SK-N-SH (cell line): ENCODE data around the gene POLA2. TPM values are rescaled to one million over a fixed set of nuclear protein-coding genes. Genes with fewer than 3 reads are reported as not detected.

Source experiments
- CTCF ChIA-PET: fragments of 300-600, 350-600 bp; formaldehyde crosslinking; extraction: SDS; loops from one replicate; lab custom pipeline; 2021; lab: Yijun Ruan, JAX
- POLR2A ChIA-PET: fragments of 350-600 bp; sonication (Branson Sonifier 250); formaldehyde crosslinking; extraction: SDS; loops from one replicate; lab custom pipeline; 2020; ENCODE audit warnings: antibody characterized with exemption, inconsistent platforms; lab: Yijun Ruan, JAX
- DNase-seq: peaks from one replicate; pipeline ENCODE4 v3.0.0; 2012
- H2AFZ ChIP-seq: fragments of 200-600 bp; sonication (generic); 2 replicates; pipeline ENCODE4 v1.8.1; 2016; ENCODE audit warnings: antibody characterized with exemption, mild to moderate bottlenecking, low read depth
- H3F3A ChIP-seq: fragments of 200-600 bp; sonication (generic); replicated peaks from 2 replicates; pipeline ENCODE3; 2016; ENCODE audit warnings: antibody characterized with exemption, mild to moderate bottlenecking; ENCODE audit not compliant: insufficient read depth
- H3K27ac ChIP-seq, 2 experiments: fragments of 200-500 bp in 1 of 2; fragments of 200-600 bp in 1 of 2; sonication (Bioruptor generic) in 1 of 2; sonication (generic), shearing (Covaris generic) in 1 of 2; 2 replicates each; pipeline versions ENCODE4 v1.5.1 to v1.6.1; 2014 to 2016; ENCODE audit warnings: low read depth in 2 of 2, inconsistent platforms in 1 of 2, low read length in 1 of 2, mild to moderate bottlenecking in 1 of 2, mixed read lengths in 1 of 2
- H3K27me3 ChIP-seq: fragments of 200-600 bp; sonication (generic), shearing (Covaris generic); 2 replicates; pipeline ENCODE4 v1.6.1; 2016; ENCODE audit warnings: mixed run types; ENCODE audit not compliant: insufficient read depth
- H3K36me3 ChIP-seq, 2 experiments: fragments of 200-500 bp in 1 of 2; fragments of 200-600 bp in 1 of 2; sonication (Bioruptor generic) in 1 of 2; sonication (generic) in 1 of 2; replicated peaks in 1 of 2; 2 replicates each; pipeline versions ENCODE3 to v1.5.1; 2014 to 2016; ENCODE audit warnings: low read length in 1 of 2, mild to moderate bottlenecking in 1 of 2; ENCODE audit not compliant: insufficient read depth in 2 of 2, control insufficient read depth in 1 of 2
- H3K4me1 ChIP-seq, 2 experiments: fragments of 200-500 bp in 1 of 2; fragments of 200-600 bp in 1 of 2; sonication (Bioruptor generic) in 1 of 2; sonication (generic), shearing (Covaris generic) in 1 of 2; 2 replicates each; pipeline versions ENCODE4 v1.5.1 to v1.6.1; 2014 to 2016; ENCODE audit warnings: low read depth in 1 of 2, low read length in 1 of 2, mixed run types in 1 of 2; ENCODE audit not compliant: insufficient read depth in 2 of 2, control insufficient read depth in 1 of 2
- H3K4me2 ChIP-seq: fragments of 200-600 bp; sonication (generic), shearing (Covaris generic); 2 replicates; pipeline ENCODE4 v1.6.1; 2017; ENCODE audit warnings: mixed run types
- H3K4me3 ChIP-seq, 2 experiments: fragments of 200-500 bp in 1 of 2; fragments of 200-600 bp in 1 of 2; sonication (Bioruptor generic) in 1 of 2; sonication (generic), shearing (Covaris generic) in 1 of 2; 2 replicates each; pipeline versions ENCODE4 v1.5.1 to v1.8.1; 2014 to 2016; ENCODE audit warnings: low read depth in 2 of 2, inconsistent platforms in 1 of 2, low read length in 1 of 2, mild to moderate bottlenecking in 1 of 2, mixed read lengths in 1 of 2, moderate library complexity in 1 of 2
- H3K79me2 ChIP-seq: fragments of 200-600 bp; sonication (generic); 2 replicates; pipeline ENCODE4 v1.8.1; 2017; ENCODE audit warnings: mild to moderate bottlenecking; ENCODE audit not compliant: insufficient read depth
- H3K9ac ChIP-seq: fragments of 200-600 bp; sonication (generic); 2 replicates; pipeline ENCODE4 v1.6.1; 2017; ENCODE audit warnings: mixed run types
- H3K9me2 ChIP-seq: fragments of 200-600 bp; sonication (generic); 2 replicates; pipeline ENCODE4 v1.6.1; 2017; ENCODE audit warnings: mixed run types
- H3K9me3 ChIP-seq: fragments of 200-600 bp; sonication (generic); 2 replicates; pipeline ENCODE4 v1.6.1; 2017; ENCODE audit warnings: mixed run types, mild to moderate bottlenecking, moderate library complexity
- H4K20me1 ChIP-seq: fragments of 200-600 bp; sonication (generic); 2 replicates; pipeline ENCODE4 v1.6.1; 2017; ENCODE audit warnings: mild to moderate bottlenecking, mixed run types; ENCODE audit not compliant: insufficient read depth
- CHD2 ChIP-seq: fragments of 150-350 bp; IDR thresholded peaks from 2 replicates; pipeline ENCODE4 v1.6.1; 2018; ENCODE audit warnings: low read length; ENCODE audit not compliant: partially characterized antibody
- FOSL2 ChIP-seq: IDR thresholded peaks from 2 replicates; pipeline ENCODE4 v1.4.0; 2012; ENCODE audit warnings: low read depth, mild to moderate bottlenecking, moderate library complexity, borderline replicate concordance
- FOXM1 ChIP-seq: IDR thresholded peaks from 2 replicates; pipeline ENCODE4 v1.4.0; 2012; ENCODE audit warnings: low read depth, mild to moderate bottlenecking
- JUND ChIP-seq: IDR thresholded peaks from 2 replicates; pipeline ENCODE4 v1.4.0; 2012
- MEF2A ChIP-seq: IDR thresholded peaks from 2 replicates; pipeline ENCODE4 v1.4.0; 2012; ENCODE audit warnings: low read depth, borderline replicate concordance
- MXI1 ChIP-seq: IDR thresholded peaks from 2 replicates; pipeline ENCODE4 v1.6.1; 2012; ENCODE audit warnings: mild to moderate bottlenecking, low read depth, low read length, improper control_type of control experiment
- NFIC ChIP-seq: IDR thresholded peaks from 2 replicates; pipeline ENCODE4 v1.4.0; 2012; ENCODE audit warnings: borderline replicate concordance
- RCOR1 ChIP-seq: fragments of 150-350 bp; IDR thresholded peaks from 2 replicates; pipeline ENCODE4 v1.6.1; 2017; ENCODE audit warnings: antibody characterized with exemption, low read length
- RFX5 ChIP-seq: IDR thresholded peaks from 2 replicates; pipeline ENCODE4 v1.6.1; 2012; ENCODE audit warnings: mild to moderate bottlenecking, improper control_type of control experiment, low read length
- SMC3 ChIP-seq: IDR thresholded peaks from 2 replicates; pipeline ENCODE4 v1.6.1; 2012; ENCODE audit warnings: low read depth, low read length, improper control_type of control experiment
- TEAD4 ChIP-seq: IDR thresholded peaks from 2 replicates; pipeline ENCODE4 v1.4.0; 2012; ENCODE audit warnings: mild to moderate bottlenecking, borderline replicate concordance; ENCODE audit not compliant: insufficient read depth
- WGBS: methylation state at CpG from one replicate; pipeline ENCODE4 v1.1.6; 2017; ENCODE audit warnings: low lambda C conversion rate; 5-methylcytosine and 5-hydroxymethylcytosine counted together
- polyA plus RNA-seq, 3 experiments: library from polyadenylated mRNA; depleted of rRNA; stranded (reverse); fragments of >200 nt; gene quantifications; 2 replicates each; pipeline ENCODE4 v1.2.3, GENCODE V29; 2012
- TF ChIP-seq, protein P1 (sequence below): IDR thresholded peaks from 2 replicates; pipeline ENCODE4; 2012
- TF ChIP-seq, protein P2 (sequence below): IDR thresholded peaks from 2 replicates; pipeline ENCODE4 v1.4.0; 2012; ENCODE audit warnings: low read depth, borderline replicate concordance
- TF ChIP-seq, protein P3 (sequence below): fragments of 200-600 bp; sonication (generic); IDR thresholded peaks from 2 replicates; pipeline ENCODE4 v1.6.1; 2017; ENCODE audit warnings: antibody characterized with exemption, mild to moderate bottlenecking, moderate library complexity

Gene POLA2
- polyA plus RNA-seq, 1 of the 3 experiments (the other 2 are of a cell fraction), result 18.4 TPM

DNA sequence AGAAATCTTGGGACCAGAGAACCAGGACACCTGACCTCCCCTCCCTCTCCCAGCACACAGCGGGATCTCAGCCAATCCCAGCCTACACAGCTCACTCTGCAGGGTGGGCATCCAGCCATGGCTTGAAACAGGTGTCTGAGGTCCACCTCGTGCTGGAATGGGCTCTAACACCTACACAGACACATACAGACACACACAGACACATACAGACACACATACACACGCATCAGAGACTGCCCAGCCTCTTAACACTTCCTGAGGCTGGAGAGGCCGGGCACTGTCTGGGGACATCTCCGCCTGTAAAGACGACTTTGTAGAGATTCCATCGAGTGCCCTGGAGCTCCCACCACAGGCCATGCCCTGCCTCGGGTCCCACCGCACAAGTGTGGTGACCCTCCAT, 43.3 kb upstream of the POLA2 start:
- POLR2A ChIA-PET, result no interaction called here
- CTCF ChIA-PET, result interaction anchor here (0.6 to 1.7 kb wide), 7 partner anchors 10 to 108 kb away, joined by 3 to 7 read pairs (median 3); no protein-coding TSS in a partner anchor
- no peak for DNase-seq

DNA sequence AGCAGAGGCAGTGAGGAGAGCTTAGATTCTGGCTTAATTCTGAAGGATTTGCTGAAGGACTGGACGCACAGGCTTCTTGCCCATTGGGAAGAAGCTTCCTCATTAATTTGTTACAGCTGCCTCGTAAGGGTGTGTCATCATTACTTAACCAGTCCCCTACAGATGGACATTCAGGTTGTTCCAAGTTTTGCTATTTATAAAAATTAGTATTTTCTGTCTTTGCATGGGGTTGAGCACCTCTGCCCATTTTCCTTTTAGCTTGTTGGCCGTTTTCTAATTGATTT, 41.9 kb upstream of the POLA2 start:
- POLR2A ChIA-PET, result interaction anchor here (1.0 kb wide), 1 partner anchor 55 kb away, joined by 4 read pairs; no protein-coding TSS in a partner anchor
- DNase-seq, result no peak
- Histone ChIP-seq H3K4me1 (peaks cover 2 to 5% of the 10 kb centered on the region in 2 experiments; a peak in 2 of 4 replicates), H4K20me1 (no peaks in the 10 kb centered on the region), H3K9me2 (no peaks in the 10 kb centered on the region), H3K9ac (no peak overlapping the region), H2AFZ (no peak overlapping the region), H3K27me3 (no peaks in the 10 kb centered on the region), H3K79me2 (no peaks in the 10 kb centered on the region), H3K4me3 (no peak overlapping the region), H3K9me3 (no peaks in the 10 kb centered on the region), H3F3A (peaks cover 3% of the 10 kb centered on the region), H3K4me2 (no peak overlapping the region), H3K36me3 (no peaks in the 10 kb centered on the region), H3K27ac (no peak overlapping the region)
- 85% methylated on average over 3 of the region's 3 CpGs for WGBS
- CTCF ChIA-PET, result interaction anchor here (0.7 to 6.9 kb wide), 7 partner anchors 9 to 110 kb away, joined by 3 to 42 read pairs (median 5); no protein-coding TSS in a partner anchor
- TF ChIP-seq FOXM1 (no peak), NFIC (no peak)

More for the DNA sequence above, 43.3 kb upstream of the POLA2 start:
- Histone ChIP-seq H3K36me3 (no peaks in the 10 kb centered on the region), H3K27me3 (no peaks in the 10 kb centered on the region), H3F3A (peaks cover 3% of the 10 kb centered on the region), H3K4me3 (no peak overlapping the region), H3K9me2 (no peaks in the 10 kb centered on the region), H3K9me3 (no peaks in the 10 kb centered on the region), H3K4me1 (peaks cover 0 to 5% of the 10 kb centered on the region in 2 experiments; a peak in 1 of 4 replicates), H3K79me2 (no peaks in the 10 kb centered on the region), H3K9ac (no peak overlapping the region), H2AFZ (no peak overlapping the region), H3K27ac (no peak overlapping the region), H3K4me2 (no peak overlapping the region), H4K20me1 (no peaks in the 10 kb centered on the region)
- no peak for TF ChIP-seq RCOR1
- no peak for TF ChIP-seq TEAD4
- no peak for TF ChIP-seq CHD2
- TF ChIP-seq RFX5, result no peak
- TF ChIP-seq JUND, result no peak
- TF ChIP-seq, protein P1, sequence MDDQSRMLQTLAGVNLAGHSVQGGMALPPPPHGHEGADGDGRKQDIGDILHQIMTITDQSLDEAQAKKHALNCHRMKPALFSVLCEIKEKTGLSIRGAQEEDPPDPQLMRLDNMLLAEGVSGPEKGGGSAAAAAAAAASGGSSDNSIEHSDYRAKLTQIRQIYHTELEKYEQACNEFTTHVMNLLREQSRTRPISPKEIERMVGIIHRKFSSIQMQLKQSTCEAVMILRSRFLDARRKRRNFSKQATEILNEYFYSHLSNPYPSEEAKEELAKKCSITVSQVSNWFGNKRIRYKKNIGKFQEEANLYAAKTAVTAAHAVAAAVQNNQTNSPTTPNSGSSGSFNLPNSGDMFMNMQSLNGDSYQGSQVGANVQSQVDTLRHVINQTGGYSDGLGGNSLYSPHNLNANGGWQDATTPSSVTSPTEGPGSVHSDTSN, result no peak
- TF ChIP-seq FOSL2, result no peak
- no peak for TF ChIP-seq MXI1
- no peak for TF ChIP-seq MEF2A
- WGBS, result 76% methylated on average over 9 of the region's 9 CpGs

DNA sequence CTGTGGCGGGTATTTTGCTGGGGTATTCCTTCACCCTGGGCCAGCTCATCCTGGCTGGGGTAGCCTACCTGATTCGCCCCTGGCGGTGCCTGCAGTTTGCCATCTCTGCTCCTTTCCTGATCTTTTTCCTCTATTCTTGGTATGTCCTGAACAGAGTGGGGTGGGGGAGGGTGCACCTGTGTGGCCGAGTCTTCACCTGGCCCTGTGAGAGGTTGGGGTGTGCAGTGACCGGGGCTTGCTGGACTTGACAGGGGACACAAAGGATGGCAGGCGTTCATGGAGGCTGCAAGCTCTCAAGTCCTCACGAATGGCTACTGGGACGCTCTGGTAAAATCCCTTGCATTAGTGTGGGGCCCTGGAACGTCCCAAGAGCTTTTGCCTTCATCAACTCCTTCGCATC, 40.7 kb upstream of the POLA2 start:
- 94% methylated on average over 8 of the region's 10 CpGs for WGBS

More for the DNA sequence above, 40.7 kb upstream of the POLA2 start:
- no peak overlapping the region for H3K4me2 ChIP-seq
- no peaks in the 10 kb centered on the region for H4K20me1 ChIP-seq
- H3K36me3 ChIP-seq, result no peaks in the 10 kb centered on the region
- no peak overlapping the region for H3K27ac ChIP-seq
- no peak for TF ChIP-seq RFX5
- TF ChIP-seq, protein P2, sequence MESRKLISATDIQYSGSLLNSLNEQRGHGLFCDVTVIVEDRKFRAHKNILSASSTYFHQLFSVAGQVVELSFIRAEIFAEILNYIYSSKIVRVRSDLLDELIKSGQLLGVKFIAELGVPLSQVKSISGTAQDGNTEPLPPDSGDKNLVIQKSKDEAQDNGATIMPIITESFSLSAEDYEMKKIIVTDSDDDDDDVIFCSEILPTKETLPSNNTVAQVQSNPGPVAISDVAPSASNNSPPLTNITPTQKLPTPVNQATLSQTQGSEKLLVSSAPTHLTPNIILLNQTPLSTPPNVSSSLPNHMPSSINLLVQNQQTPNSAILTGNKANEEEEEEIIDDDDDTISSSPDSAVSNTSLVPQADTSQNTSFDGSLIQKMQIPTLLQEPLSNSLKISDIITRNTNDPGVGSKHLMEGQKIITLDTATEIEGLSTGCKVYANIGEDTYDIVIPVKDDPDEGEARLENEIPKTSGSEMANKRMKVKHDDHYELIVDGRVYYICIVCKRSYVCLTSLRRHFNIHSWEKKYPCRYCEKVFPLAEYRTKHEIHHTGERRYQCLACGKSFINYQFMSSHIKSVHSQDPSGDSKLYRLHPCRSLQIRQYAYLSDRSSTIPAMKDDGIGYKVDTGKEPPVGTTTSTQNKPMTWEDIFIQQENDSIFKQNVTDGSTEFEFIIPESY, result no peak
- no peak for TF ChIP-seq SMC3
- TF ChIP-seq, protein P3, sequence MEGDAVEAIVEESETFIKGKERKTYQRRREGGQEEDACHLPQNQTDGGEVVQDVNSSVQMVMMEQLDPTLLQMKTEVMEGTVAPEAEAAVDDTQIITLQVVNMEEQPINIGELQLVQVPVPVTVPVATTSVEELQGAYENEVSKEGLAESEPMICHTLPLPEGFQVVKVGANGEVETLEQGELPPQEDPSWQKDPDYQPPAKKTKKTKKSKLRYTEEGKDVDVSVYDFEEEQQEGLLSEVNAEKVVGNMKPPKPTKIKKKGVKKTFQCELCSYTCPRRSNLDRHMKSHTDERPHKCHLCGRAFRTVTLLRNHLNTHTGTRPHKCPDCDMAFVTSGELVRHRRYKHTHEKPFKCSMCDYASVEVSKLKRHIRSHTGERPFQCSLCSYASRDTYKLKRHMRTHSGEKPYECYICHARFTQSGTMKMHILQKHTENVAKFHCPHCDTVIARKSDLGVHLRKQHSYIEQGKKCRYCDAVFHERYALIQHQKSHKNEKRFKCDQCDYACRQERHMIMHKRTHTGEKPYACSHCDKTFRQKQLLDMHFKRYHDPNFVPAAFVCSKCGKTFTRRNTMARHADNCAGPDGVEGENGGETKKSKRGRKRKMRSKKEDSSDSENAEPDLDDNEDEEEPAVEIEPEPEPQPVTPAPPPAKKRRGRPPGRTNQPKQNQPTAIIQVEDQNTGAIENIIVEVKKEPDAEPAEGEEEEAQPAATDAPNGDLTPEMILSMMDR, result no peak
- H2AFZ ChIP-seq, result no peak overlapping the region
- ChIA-PET CTCF (interaction anchor here (0.9 to 6.9 kb wide), 7 partner anchors 16 to 111 kb away, joined by 3 to 42 read pairs (median 4); partner anchors contain the start of gene CDC42EP2), POLR2A (interaction anchor here (1.0 kb wide), 1 partner anchor 54 kb away, joined by 4 read pairs; no protein-coding TSS in a partner anchor)
- H3K9me3 ChIP-seq, result no peaks in the 10 kb centered on the region
- H3K27me3 ChIP-seq, result no peaks in the 10 kb centered on the region
- H3K4me3 ChIP-seq, result no peak overlapping the region
- H3K9ac ChIP-seq, result no peak overlapping the region
- H3K4me1 ChIP-seq, result peaks cover 7 to 9% of the 10 kb centered on the region in 2 experiments; a peak in 2 of 4 replicates
- no peaks in the 10 kb centered on the region for H3K9me2 ChIP-seq
- DNase-seq, result no peak
- no peaks in the 10 kb centered on the region for H3F3A ChIP-seq
- no peaks in the 10 kb centered on the region for H3K79me2 ChIP-seq
